Esophagus squamous epithelium (tissue), 4 donors: Measurements from ENCODE around the gene ACTRT2.

Experiments used
- CTCF ChIP-seq, 6 experiments: fragments of 450-650 bp in 4 of 6; fragments of 200-600 bp in 2 of 6; sonication (generic) in 2 of 6; IDR thresholded peaks; one replicate each; pipeline ENCODE4 v1.5.1; 2016 to 2019; ENCODE audit warnings: antibody characterized with exemption in 6 of 6, mild to moderate bottlenecking in 4 of 6, moderate library complexity in 4 of 6
- POLR2A ChIP-seq, 4 donors: fragments of 450-650 bp; IDR thresholded peaks; one replicate each; pipeline ENCODE4 v1.6.1; 2017; ENCODE audit warnings: antibody characterized with exemption in 4 of 4, mild to moderate bottlenecking in 4 of 4, moderate library complexity in 3 of 4

- no peak for TF ChIP-seq CTCF (IDR thresholded peaks at IDR 0.05)
- TF ChIP-seq POLR2A (IDR thresholded peaks at IDR 0.05): no peak
Observed at GRCh38 chr1:2984399-2985061, 36.7 kb upstream of the ACTRT2 start.
